DMS 273 (cell line): Measurements from ENCODE around the gene GATA5.

ENCODE experiments used
- DNase-seq: peaks from one replicate; lab custom pipeline; 2025; ENCODE audit not compliant: unreplicated experiment; lab: John Stamatoyannopoulos, UW

Gene GATA5

GRCh38 chr20:62488470-62488869, 12.7 kb upstream of the GATA5 start:
- DNase-seq = no peak

- no peak for DNase-seq
Observed at GRCh38 chr20:62487561-62488354, 12.0 kb upstream of the GATA5 start.

GRCh38 chr20:62487118-62487517, 11.3 kb upstream of the GATA5 start:
- DNase-seq = no peak

- no peak for DNase-seq
Observed at GRCh38 chr20:62486484-62486883, 10.7 kb upstream of the GATA5 start.

GRCh38 chr20:62485701-62486089, 9.9 kb upstream of the GATA5 start:
- no peak for DNase-seq

- no peak for DNase-seq
Observed at GRCh38 chr20:62485062-62485700, 9.4 kb upstream of the GATA5 start.

- DNase-seq = no peak
Observed at GRCh38 chr20:62484478-62484877, 8.7 kb upstream of the GATA5 start.

GRCh38 chr20:62483613-62484458, 8.0 kb upstream of the GATA5 start:
- no peak for DNase-seq

- no peak for DNase-seq
Observed at GRCh38 chr20:62482974-62483373, 7.2 kb upstream of the GATA5 start.

- no peak for DNase-seq
Observed at GRCh38 chr20:62482146-62482809, 6.5 kb upstream of the GATA5 start.

- peak; percentile 61 for DNase-seq
Observed at GRCh38 chr20:62481425-62482145, 5.8 kb upstream of the GATA5 start.

- DNase-seq = no peak
Observed at GRCh38 chr20:62480318-62480717, 4.5 kb upstream of the GATA5 start.

GRCh38 chr20:62479656-62480055, 3.9 kb upstream of the GATA5 start:
- no peak for DNase-seq

GRCh38 chr20:62479156-62479555, 3.4 kb upstream of the GATA5 start:
- no peak for DNase-seq

GRCh38 chr20:62477669-62478455, 2.1 kb upstream of the GATA5 start:
- no peak for DNase-seq

GRCh38 chr20:62476056-62476838, 452 bp upstream of the GATA5 start:
- DNase-seq = peak; percentile 66

- peak; percentile 70 for DNase-seq
Observed at GRCh38 chr20:62475027-62475771, 596 bp downstream of the GATA5 start.

GRCh38 chr20:62474604-62475026, 1.2 kb downstream of the GATA5 start:
- DNase-seq = no peak
